Stimulated activated CD8-positive, alpha-beta memory T cell treated with anti-CD3 and anti-CD28 coated beads, Interleukin-2, amount 100 ng/mL, for 1 hour (primary cell): ENCODE results near the gene WBP1L.
"Not testable (repeated sequence)": the region's sequence is repeated elsewhere in the genome, so short reads cannot be mapped to it uniquely, and the experiment has no call there.

Source experiments
- DNase-seq, 2 donors: peaks; one replicate each; pipeline ENCODE4 v3.0.0-alpha.2; 2020; ENCODE audit warnings: low read depth in 2 of 2

The WBP1L gene

DNA sequence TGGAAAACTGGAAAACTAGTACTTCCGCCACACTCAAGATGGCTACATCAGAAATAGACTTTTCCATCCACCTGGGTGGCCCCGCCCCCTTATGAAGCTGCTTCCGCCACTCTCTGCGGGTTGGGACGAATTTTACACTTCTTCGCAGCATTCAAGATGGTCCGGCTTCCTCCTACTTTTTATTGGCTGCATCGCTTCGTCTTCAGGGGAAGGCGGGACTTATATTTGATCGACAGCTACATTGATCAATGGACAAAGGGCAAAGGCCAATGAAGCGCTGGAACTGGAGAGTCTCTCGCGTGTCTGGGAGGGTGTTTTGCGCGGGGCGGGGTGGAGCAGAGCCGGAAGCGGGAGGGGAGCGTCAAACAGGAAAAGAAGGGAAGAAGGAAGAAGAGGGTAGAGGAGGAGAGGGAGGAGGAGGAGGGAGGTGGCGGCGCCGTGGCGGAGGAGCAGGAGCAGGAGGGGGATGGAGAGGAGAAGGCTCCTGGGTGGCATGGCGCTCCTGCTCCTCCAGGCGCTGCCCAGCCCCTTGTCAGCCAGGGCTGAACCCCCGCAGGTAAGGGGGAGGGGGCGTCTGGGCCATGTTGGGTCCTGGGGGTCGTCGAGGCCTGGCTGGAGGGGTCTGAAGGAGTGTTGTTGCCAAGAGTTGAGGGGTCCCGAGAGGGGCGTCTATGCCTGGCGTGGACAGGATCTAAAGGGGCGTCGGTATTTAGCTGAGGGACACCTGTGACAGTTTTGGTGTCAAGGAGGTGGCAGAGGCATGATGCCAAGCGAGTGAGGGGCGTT lies at the start of gene WBP1L:
WBP1L (plus strand) TSS at position 361 of the 786 bp plus-strand sequence; CDS start at position 467, 106 bp downstream.
- DNase-seq, result peak; percentile 89 to 91

DNA sequence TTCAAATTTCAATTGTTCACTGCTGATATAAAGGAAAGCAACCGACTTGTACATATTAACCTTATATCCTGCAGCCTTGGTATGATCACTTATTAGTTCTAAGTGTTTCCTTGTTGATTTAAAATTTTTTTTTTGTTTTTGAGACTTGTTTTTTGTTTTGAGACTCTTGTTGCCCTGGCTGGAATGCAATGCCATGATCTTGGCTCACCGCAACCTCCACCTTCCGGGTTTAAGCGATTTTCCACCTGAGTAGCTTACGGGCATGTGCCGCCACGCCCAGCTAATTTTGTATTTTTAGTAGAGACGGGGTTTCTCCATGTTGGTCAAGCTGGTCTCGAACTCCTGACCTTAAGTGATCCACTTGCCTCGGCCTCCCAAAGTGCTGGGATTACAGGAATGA lies 48.3 kb upstream of the WBP1L start:
- DNase-seq, result not testable (repeated sequence)

DNA sequence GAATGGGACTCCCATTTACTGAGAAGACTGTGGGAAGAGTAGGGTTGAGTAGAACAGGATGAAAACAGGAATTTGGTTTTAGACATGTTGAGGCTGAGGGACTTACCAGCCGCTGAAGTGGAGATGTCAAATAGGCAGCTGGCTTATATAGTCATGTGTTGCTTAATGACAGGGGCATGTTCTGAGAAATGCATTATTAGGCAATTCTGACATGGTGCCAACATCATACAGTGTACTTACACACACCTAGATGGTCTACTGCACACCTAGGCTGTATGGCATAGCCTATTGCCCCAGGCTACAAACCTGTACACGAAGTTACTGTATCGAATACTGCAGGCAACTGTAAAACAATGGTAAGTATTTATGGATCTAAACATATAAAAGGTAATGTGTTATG lies 47.0 kb upstream of the WBP1L start:
- no peak for DNase-seq

DNA sequence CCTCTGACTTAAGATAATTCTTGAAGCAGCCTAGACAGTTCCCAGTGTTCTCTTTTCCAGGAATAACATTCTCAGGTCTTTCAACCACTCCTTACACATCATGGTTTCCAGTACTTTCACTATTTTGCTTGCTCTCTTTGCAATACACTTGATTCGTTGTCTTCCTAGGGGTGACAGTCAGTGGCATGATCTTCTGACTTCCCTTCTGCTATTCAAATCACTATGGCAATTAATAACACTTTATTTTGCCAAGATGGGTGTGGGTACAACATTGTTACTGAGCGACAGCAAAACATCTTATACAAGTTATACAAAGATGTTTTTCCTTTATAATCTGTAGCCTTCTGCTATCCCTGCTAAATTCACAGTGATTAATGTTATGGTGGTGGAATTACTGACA lies 44.9 kb upstream of the WBP1L start:
- no peak for DNase-seq

DNA sequence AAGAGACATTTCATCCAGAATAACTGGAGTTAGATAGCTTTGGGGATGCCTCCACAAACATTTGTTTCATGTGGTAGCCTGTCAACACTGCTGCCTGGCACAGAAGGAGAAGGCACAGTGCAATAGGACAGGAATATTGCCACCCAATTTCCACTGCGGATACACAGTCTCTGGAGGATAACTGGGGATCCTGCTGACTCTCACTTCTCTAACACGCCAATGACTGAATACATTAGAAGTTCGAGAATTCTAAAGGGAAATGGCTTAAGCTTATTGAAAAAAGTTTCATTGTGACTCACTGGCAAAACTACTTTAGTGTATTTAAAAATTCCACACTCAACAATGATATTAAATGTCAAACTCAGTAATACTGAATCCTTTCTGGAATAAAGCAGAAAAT lies 42.5 kb upstream of the WBP1L start:
- DNase-seq, result no peak

DNA sequence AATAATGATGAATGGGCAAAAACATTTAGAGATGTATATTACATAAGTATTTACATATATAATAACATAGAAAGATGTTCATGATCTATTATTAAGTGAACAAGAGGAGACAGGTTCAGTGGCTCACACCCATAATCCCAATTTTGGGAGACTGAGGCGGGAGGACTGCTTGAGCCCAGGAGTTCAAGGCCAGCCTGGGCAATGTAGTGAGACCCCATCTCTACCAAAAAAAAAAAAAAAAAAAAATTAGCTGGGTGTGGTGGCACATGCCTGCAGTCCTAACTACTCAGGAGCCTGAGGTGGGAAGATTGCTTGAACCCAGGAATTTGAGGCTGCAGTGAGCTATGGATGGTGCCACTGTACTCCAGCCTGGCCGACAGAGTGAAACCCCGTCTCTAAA lies 42.0 kb upstream of the WBP1L start:
- DNase-seq, result no peak

DNA sequence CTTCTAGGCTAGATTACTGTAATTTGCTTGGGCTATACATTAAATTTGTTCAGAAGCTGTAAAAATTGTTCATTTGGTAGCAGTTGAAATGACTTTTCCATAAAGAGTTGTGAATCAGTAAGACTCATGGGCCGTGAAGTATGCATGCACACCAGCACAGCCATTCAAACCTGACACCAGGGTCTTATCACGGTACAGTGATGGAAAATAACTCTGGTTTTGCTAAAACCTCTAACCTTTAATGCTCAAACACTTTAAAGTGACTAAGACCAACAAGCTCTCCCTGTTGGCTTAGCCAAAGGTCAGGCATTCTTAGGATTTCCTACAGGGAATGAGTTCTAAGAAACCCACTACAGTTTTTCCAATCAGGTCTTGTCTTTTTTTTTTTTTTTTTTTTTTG lies 41.0 kb upstream of the WBP1L start:
- no peak for DNase-seq

DNA sequence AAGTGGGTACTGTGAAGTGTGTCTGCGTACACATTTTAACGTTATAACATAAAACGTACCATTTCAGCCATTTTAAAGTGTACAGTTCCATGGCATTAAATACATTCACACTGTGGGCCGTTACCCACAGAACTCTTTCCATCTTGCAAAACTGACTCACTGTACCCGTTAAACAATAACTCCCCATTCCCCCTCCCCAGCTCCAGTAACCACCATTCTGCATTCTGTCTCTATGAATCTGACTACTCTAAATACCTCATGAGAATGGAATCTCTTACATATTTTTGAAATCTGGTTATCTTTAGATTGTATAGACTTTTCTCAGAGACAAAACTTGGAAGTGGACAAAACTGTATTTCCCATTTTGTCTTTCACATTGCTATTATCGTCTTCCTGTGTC lies 38.8 kb upstream of the WBP1L start:
- no peak for DNase-seq

DNA sequence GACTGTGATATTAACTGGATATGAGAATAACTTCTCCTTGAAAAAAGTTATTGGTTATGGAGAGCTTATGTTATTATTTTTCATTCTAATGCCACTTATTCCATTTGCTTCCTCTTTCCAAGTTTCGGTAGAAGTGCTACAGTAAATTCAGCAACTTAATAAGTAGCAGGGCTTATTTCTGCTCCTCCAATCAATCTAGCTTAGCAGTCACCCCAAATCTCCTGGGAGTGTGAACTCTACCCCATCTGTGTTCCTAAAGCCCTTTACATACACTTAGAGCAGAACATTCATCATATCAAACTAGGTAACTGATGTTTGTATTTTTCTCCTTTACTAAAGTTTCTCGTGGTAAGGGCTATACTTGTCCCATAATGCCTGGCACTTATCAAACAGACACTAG lies 38.2 kb upstream of the WBP1L start:
- no peak for DNase-seq

DNA sequence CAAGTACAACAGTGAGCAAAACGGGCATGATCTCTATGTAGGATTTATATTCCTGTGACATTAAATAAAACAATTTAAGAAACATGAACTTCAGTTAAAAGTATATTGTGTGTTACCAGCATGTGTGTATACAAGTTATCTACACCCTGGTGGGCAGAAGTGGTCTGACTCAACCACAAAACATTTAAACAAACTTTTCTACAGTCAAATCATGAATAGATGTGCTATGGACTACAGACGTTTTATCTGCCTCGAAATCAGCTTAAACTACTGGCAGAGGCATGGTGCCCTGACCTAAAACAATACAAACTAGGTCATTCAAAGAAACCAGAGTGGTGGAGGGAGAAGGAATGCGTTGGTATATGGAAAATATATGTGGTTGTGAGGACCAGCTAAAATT lies 33.1 kb upstream of the WBP1L start:
- no peak for DNase-seq

DNA sequence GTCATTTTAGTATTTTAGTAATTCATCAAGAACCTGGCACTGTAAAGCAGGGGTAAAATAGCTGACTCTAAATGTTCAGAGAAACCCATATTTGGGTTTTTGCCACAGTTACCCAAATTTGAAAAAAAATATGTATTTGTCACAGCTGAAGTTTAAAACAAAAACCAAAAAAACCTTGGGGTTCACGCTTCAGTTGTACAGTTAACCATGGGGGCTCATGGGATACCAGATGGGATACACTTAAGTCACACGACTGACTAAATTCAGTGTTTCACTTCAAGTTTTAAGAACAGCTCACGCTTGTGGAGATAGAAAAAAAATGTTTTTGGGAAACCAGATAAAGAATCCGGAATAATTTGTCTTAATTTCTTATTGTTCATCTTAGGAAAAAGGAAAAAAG lies 31.7 kb upstream of the WBP1L start:
- no peak for DNase-seq

DNA sequence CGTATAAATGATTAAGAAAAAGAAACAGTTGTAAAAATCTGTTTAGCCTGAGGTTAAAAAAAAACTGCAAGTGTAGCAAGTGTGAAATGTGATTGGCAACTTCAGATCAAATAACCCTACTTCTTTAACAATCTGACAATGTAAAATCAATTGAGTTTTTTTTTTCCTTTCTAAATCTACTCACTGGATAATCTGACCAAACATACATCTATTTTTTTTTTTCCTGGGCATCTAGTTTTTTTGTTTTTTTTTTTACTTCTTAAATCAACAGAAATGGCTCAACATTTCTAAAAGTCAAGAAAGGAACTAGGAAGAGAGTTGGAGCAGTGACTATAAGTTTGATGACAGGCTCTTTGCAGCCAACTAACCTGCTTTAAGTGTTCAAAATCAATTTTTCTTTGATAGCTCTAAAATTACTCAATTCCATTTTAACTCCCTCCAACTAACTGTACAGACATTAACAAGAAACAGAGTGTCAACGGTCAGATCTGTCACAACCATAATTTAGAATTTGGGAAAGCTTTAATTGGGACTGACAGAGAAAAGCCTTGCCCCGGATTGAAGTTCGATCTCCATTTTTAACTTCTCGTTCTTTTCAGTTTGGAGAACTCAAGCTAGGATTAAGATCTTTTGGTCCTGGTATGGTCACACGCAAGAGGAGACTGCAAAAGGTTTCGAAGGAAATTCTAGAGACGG lies 30.8 kb upstream of the WBP1L start:
- no peak for DNase-seq

DNA sequence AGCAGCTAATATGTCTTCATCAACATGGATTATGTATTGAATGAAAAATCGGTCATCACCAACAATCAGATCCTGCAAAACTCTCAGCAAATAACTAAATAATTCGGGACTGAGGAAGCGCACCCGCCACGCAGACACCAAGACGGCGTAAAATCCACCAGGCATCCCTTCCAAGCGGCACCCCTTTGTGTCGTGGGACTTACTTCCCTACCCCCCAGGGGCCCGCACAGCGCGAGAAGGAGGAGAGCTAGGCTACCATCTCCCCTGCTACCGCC lies 30.3 kb upstream of the WBP1L start:
- DNase-seq, result peak in 1 of 2 donors; percentile 47

DNA sequence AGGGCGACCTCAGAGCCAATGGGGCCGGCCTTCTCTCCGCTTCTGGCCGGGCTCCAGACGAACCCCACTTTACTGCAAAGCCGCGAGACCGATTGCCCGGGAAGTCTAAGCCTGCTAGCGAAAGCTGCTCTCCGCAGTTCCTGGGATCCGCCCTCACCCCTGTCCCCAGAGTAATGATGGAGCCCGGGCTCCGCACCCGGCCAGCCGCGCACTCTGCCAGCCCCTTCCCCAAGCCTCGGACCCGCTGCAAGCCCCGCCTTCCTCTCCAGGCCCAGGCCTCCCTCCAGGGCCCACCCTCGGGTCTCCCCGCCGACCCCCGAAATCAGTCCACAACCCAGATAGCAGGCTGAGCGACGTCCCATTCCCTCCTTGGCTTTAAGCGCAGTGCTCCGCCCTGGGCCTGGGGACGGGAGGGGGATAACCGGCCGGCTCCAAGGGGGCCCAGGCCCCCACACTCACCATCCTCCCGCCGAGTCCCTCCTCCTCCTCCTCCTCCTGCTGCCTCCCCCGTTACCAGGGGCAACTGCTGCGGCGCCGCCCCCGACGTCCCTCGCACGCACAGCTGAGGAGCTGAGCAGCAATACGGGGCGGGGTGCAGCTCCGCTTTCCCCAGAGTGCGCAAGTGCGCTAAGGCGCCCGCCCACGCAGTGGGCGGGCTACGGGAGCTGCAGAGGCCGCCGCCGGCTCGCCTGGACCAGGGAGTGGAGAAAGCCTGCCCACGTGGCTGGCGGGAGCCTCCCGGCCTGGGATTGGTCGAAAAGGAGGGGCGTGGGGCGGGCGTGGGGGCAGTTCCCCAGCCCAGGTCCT lies 29.7 kb upstream of the WBP1L start, which contains the start of gene ARL3:
ARL3 (minus strand) TSS at position 584 of the 807 bp plus-strand sequence; CDS start at position 462, 122 bp downstream.
- peak; percentile 90 to 92 for DNase-seq

DNA sequence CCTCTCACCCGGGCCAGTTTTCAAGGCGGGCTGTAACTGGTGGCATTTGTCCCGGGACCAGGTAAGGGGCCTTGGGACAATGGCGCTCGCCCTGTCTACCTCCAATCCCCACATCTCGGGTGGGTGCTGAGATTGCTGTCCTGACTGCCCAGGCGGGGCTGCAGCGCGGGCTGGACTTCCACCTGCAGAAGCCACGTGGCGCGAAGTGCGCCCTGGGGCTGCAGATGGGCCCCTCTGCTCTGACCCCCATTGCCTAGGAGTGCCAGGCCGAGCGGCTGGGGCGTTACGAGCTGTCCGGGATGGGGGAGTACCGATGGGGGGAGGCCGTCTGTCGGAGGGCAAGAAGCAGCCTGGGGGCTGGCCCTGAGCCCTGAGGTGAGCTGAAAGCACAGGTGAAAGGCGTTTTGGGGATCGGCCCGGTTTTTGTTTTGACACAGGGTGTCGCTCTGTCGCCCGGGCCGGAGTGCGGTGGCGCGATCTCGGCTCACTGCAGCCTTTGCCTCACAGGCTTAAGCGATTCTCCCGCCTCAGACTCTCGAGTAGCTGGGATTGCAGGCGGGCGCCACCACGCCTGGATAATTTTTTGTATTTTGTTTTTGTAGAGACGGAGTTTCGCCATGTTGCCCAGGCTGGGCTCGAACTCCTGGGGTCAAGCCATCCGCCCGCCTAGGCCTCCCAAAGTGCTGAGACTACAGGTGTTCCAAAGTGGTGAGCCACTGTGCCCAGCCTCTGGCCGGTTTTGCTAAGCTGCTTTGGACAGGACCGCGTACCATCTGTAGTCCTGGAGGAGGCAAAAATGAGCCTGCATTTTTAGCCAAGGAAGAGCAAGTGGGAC lies 28.9 kb upstream of the WBP1L start, which contains the start of gene SFXN2:
SFXN2 (plus strand) TSS at position 16 of the 835 bp plus-strand sequence. CDS start 12,001 bp downstream, outside the sequence.
- DNase-seq, result peak in 1 of 2 donors; percentile 17

DNA sequence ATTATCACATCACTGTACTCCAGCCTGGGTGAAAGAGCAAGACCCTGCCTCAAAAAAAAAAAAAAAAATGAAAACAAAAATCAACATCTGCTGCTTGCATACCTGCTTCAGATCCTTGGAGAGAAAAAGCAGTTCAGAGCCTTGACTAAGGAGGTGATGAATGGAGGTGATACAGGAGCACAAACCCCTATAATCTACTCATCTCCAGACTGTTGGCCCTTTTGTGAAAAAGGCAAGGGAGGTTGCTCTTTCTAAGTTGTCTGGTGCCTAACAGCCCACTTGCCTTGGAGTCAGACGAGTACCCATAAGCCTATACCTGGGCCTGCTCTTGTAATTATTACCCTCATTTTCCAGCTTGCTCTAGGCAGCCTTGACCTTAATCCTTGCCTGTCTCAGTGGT lies 27.9 kb upstream of the WBP1L start:
- DNase-seq, result no peak

DNA sequence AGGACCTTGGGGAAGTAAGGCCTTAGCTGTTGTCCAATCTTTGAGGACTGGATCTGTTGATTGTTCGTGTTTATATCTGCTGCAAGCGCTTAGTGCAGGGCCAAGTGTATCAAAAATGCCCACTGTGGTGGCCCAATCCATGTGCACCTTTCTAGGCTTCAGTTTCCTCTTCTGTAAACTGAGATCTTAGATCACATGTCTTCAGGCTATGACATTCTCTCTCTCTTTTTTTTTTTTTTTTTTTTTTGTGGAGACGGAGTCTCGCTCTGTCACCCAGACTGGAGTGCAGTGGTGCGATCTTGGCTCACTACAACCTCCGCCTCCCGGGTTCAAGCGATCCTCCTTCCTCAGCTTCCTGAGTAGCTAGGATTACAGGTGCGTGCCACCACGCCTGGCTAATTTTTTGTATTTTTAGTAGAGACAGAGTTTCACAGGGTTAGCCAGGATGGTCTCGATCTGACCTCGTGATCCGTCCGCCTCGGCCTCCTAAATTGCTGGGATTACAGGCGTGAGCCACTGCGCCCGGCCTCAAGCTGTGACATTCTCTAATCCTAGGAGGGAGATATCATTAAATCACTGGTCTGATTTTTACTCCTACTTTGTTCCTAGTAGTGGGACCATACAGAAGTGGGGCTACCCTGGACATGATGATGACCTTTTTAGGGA lies 26.7 kb upstream of the WBP1L start:
- not testable (repeated sequence) for DNase-seq

DNA sequence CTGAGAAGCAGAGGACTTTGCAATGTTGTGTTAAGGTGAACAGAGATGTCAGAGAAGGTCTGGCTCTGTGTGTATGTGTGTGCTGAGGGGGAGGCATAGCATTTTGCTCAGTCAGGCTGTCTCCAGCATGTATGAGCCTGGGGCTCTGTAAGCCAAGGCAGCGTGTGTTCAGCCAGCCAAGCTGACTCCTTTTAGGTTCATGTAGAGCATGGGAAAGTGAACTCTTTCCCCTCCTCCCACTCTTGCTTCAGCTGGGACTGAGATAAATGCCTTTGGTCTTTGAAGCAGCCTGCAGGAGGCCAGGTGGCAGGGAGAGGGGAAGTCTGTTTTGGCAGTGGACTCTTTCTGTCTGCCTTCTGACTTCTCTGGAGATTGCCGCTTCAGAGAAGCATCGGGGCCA lies 25.5 kb upstream of the WBP1L start:
- no peak for DNase-seq

DNA sequence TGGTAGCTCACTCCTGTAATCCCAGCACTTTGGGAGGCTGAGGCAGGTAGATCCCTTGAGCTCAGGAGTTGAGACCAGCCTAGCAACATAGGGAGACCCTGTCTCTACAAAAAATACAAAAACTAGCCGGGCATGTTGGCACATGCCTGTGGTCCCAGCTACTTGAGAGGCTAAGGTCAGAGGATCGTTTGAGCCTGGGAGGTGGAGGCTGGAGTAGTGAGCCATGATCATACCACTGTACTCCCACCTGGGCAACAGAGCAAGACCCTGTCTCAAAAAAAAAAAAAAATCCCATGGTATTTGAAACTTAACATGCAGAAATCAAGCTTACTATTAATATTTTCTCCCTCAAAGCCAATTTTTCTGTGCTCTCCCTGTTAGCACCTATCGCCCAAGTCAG lies 23.4 kb upstream of the WBP1L start:
- no peak for DNase-seq

DNA sequence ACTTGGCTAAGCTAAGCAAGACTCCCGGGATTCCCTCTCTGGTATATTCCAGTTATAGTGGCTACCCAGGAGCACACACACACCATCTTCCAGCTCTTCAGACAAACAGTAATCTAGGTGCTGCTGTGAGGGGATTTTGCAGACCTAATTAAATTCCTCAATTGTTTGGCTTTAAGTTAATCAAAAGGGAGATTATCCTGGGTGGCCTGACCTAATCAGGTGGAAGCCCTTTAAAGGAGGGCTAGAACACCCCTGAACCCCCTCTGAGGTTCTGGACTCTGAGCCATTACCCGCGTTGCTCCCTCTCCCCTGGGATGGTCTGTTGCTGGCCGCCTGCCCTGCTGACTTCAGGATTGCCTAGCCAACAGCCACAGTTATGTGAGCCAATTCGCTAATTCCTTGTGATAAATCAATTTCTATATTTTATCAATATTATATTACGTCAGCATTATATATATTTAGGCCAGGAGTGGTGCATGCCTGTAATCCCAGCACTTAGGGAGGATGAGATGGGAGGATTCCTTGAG lies 22.9 kb upstream of the WBP1L start:
- DNase-seq, result no peak

DNA sequence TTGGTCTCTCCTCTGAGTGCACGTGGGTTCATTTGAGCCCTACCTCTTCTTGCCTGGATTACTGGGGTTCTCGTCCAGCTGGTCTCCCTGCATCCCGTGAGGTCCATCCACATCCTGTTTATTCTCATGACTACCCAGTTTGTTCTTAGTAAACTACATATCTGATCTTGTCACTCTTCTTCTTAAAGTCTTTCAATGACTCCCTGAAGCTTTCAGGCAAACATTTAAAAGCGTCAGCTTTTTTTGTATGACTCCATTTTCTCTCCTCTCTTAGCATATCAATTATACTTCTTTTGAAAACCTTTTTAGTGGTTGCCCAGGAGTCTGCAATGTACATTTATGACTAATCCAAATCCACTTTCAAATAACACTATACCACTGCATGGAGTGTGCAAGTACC lies 21.8 kb upstream of the WBP1L start:
- DNase-seq, result no peak
